Osteoblast (primary cell): ENCODE results near the gene RNASEH2C. TPM values are rescaled to one million over a fixed set of nuclear protein-coding genes. Genes with fewer than 3 reads are reported as not detected.

Experiments used
- DNase-seq: peaks from one replicate; pipeline ENCODE4 v3.0.0; 2011; ENCODE audit warnings: low spot score, mixed read lengths; ENCODE audit not compliant: insufficient read length; ENCODE audit errors: missing footprints
- H2AFZ ChIP-seq: 2 replicates; pipeline ENCODE4 v1.6.0; 2011; ENCODE audit warnings: mild to moderate bottlenecking, low read length
- H3K27ac ChIP-seq: 2 replicates; pipeline ENCODE4 v1.5.1; 2011; ENCODE audit warnings: mild to moderate bottlenecking, low read depth, low read length, moderate library complexity
- H3K27me3 ChIP-seq: 2 replicates; pipeline ENCODE4 v1.6.0; 2012; ENCODE audit warnings: mild to moderate bottlenecking, control low read depth, inconsistent platforms, low read length, moderate library complexity; ENCODE audit not compliant: insufficient read depth
- H3K36me3 ChIP-seq: 2 replicates; pipeline ENCODE4 v1.5.1; 2011; ENCODE audit warnings: mild to moderate bottlenecking, low read length, control low read depth, moderate library complexity; ENCODE audit not compliant: insufficient read depth
- H3K4me1 ChIP-seq: 2 replicates; pipeline ENCODE4 v1.5.1; 2011; ENCODE audit warnings: mild to moderate bottlenecking, low read length, control low read depth, moderate library complexity; ENCODE audit not compliant: insufficient read depth
- H3K4me2 ChIP-seq: 2 replicates; pipeline ENCODE4 v1.6.0; 2011; ENCODE audit warnings: mild to moderate bottlenecking, low read length; ENCODE audit not compliant: insufficient read depth
- H3K4me3 ChIP-seq: fragments of 200-600 bp; sonication (generic); 3 replicates; pipeline ENCODE4 v1.5.1; 2012; ENCODE audit warnings: mild to moderate bottlenecking, low read length, inconsistent platforms; ENCODE audit not compliant: insufficient read depth
- H3K79me2 ChIP-seq: 2 replicates; pipeline ENCODE4 v1.6.0; 2012; ENCODE audit warnings: mild to moderate bottlenecking, low read length, control low read depth, inconsistent platforms; ENCODE audit not compliant: insufficient read depth
- H3K9me3 ChIP-seq: 2 replicates; pipeline ENCODE4 v1.5.1; 2011; ENCODE audit warnings: low read depth, low read length, control low read depth
- H4K20me1 ChIP-seq: 2 replicates; pipeline ENCODE4 v1.6.0; 2012; ENCODE audit warnings: mild to moderate bottlenecking, low read length, control low read depth; ENCODE audit not compliant: insufficient read depth
- CTCF ChIP-seq: IDR thresholded peaks from 2 replicates; pipeline ENCODE4 v1.5.1; 2011; ENCODE audit warnings: mild to moderate bottlenecking, low read depth, low read length, moderate library complexity; ENCODE audit errors: extremely low read depth
- small RNA-seq: library from RNA; depleted of rRNA; stranded (forward); fragments of <200 nt; gene quantifications from one replicate; pipeline ENCODE3, GENCODE V24; 2012
- total RNA-seq: library from RNA; depleted of rRNA; stranded (reverse); fragments of >200 nt; gene quantifications from 2 replicates; pipeline ENCODE4 v1.2.3, GENCODE V29; 2012

The RNASEH2C gene
- total RNA-seq, 1 donor, result 27.9 TPM

- Histone ChIP-seq H3K4me2 (no peak overlapping the region), H3K36me3 (no peaks in the 10 kb centered on the region), H3K9me3 (no peaks in the 10 kb centered on the region), H4K20me1 (no peaks in the 10 kb centered on the region), H3K27ac (no peak overlapping the region), H2AFZ (no peak overlapping the region), H3K79me2 (no peaks in the 10 kb centered on the region), H3K27me3 (peaks cover 3% of the 10 kb centered on the region), H3K4me1 (no peaks in the 10 kb centered on the region), H3K4me3 (no peak overlapping the region)
- DNase-seq, result no peak
- no peak for TF ChIP-seq CTCF
Observed at GRCh38 chr11:65672982-65673381, 47.6 kb downstream of the RNASEH2C start.

- Histone ChIP-seq H3K79me2 (no peaks in the 10 kb centered on the region), H3K27me3 (peaks cover 3% of the 10 kb centered on the region), H2AFZ (no peak overlapping the region), H3K9me3 (no peaks in the 10 kb centered on the region), H3K4me1 (no peaks in the 10 kb centered on the region), H3K36me3 (no peaks in the 10 kb centered on the region), H3K4me2 (no peak overlapping the region), H3K27ac (no peak overlapping the region), H4K20me1 (no peaks in the 10 kb centered on the region), H3K4me3 (no peak overlapping the region)
- DNase-seq, result peak; percentile 65
- TF ChIP-seq CTCF, result no peak
Observed at GRCh38 chr11:65672180-65672860, 48.3 kb downstream of the RNASEH2C start.

Small RNA genes within 50 kb of the gene (small RNA-seq; reads per million reads assigned to genes)
- not detected for gene RN7SL309P

Other genes starting within 250 kb of the RNASEH2C start
- gene MALAT1, start 221.8 kb downstream of the RNASEH2C start, total RNA-seq, result 19,002 and 21,612 TPM in 2 replicates
- gene SCYL1, start 195.7 kb downstream of the RNASEH2C start, total RNA-seq, result 109 and 115 TPM in 2 replicates
- 40.7 and 41.6 TPM in 2 replicates for gene LTBP3, start 162.4 kb downstream of the RNASEH2C start, total RNA-seq
- 37.1 and 42.3 TPM in 2 replicates for gene ZNRD2, start 150.3 kb downstream of the RNASEH2C start, total RNA-seq
- 31.5 and 36.2 TPM in 2 replicates for gene FAM89B, start 148.3 kb downstream of the RNASEH2C start, total RNA-seq
- gene EHBP1L1, start 144.7 kb downstream of the RNASEH2C start, total RNA-seq, result 43.9 and 58.6 TPM in 2 replicates
- 0.29 TPM in 1 of 2 replicates, not detected in the other for gene KCNK7, start 125.0 kb downstream of the RNASEH2C start, total RNA-seq
- gene MAP3K11, start 106.6 kb downstream of the RNASEH2C start, total RNA-seq, result 19.4 and 21.4 TPM in 2 replicates
- gene PCNX3, start 105.0 kb downstream of the RNASEH2C start, total RNA-seq, result 26.5 and 27.9 TPM in 2 replicates
- gene SIPA1, start 82.7 kb downstream of the RNASEH2C start, total RNA-seq, result 12.7 and 15.2 TPM in 2 replicates
- 29.2 and 31.8 TPM in 2 replicates for gene RELA, start 57.9 kb downstream of the RNASEH2C start, total RNA-seq
- 37.4 and 44.2 TPM in 2 replicates for gene KAT5, start 8.5 kb downstream of the RNASEH2C start, total RNA-seq
- gene AP5B1, start 60.2 kb upstream of the RNASEH2C start, total RNA-seq, result 15.3 and 18.1 TPM in 2 replicates
- gene OVOL1, start 66.3 kb upstream of the RNASEH2C start, total RNA-seq, result not detected in 2 replicates
- gene SNX32, start 113.2 kb upstream of the RNASEH2C start, total RNA-seq, result 1.1 and 1.5 TPM in 2 replicates
- gene CFL1, start 137.4 kb upstream of the RNASEH2C start, total RNA-seq, result 607 and 704 TPM in 2 replicates
- gene MUS81, start 139.6 kb upstream of the RNASEH2C start, total RNA-seq, result 50.1 and 53.6 TPM in 2 replicates
- 81.6 and 94.8 TPM in 2 replicates for gene EFEMP2, start 152.0 kb upstream of the RNASEH2C start, total RNA-seq
- gene CTSW, start 159.0 kb upstream of the RNASEH2C start, total RNA-seq, result not detected in 2 replicates
- 129 and 151 TPM in 2 replicates for gene FIBP, start 167.7 kb upstream of the RNASEH2C start, total RNA-seq
- gene CCDC85B, start 169.9 kb upstream of the RNASEH2C start, total RNA-seq, result 42.4 and 47.0 TPM in 2 replicates
- 13.0 and 13.8 TPM in 2 replicates for gene FOSL1, start 179.6 kb upstream of the RNASEH2C start, total RNA-seq
- gene C11orf68, start 198.3 kb upstream of the RNASEH2C start, total RNA-seq, result 30.9 and 32.9 TPM in 2 replicates
- 170 and 190 TPM in 2 replicates for gene DRAP1, start 198.6 kb upstream of the RNASEH2C start, total RNA-seq
- not detected in 2 replicates for gene TSGA10IP, start 224.7 kb upstream of the RNASEH2C start, total RNA-seq
- gene SART1, start 240.9 kb upstream of the RNASEH2C start, total RNA-seq, result 22.4 and 25.3 TPM in 2 replicates